WERI-Rb-1 (cell line): ENCODE measurements around the gene NABP2.

ENCODE experiments used
- DNase-seq: peaks from one replicate; pipeline ENCODE4 v3.0.0-alpha.2; 2020
- H3K27ac ChIP-seq: fragments of 250-450 bp; sonication (Bioruptor Pico); 2 replicates; pipeline ENCODE4 v1.5.1; 2020; ENCODE audit warnings: mild to moderate bottlenecking, moderate library complexity
- H3K27me3 ChIP-seq: fragments of 250-450 bp; sonication (Bioruptor Pico); 2 replicates; pipeline ENCODE4 v1.5.1; 2021; ENCODE audit warnings: mild to moderate bottlenecking, low read depth, moderate library complexity; ENCODE audit not compliant: insufficient read depth, severe bottlenecking
- H3K36me3 ChIP-seq: fragments of 250-450 bp; sonication (Bioruptor Pico); 2 replicates; pipeline ENCODE4 v1.5.1; 2020; ENCODE audit warnings: mild to moderate bottlenecking, moderate library complexity
- H3K4me3 ChIP-seq: 2 replicates; pipeline ENCODE4 v1.5.1; 2011; ENCODE audit warnings: low read depth, mild to moderate bottlenecking, control low read depth, low read length
- H3K9me3 ChIP-seq: fragments of 250-450 bp; sonication (Bioruptor Pico); 2 replicates; pipeline ENCODE4 v1.5.1; 2021; ENCODE audit warnings: mild to moderate bottlenecking, moderate library complexity; ENCODE audit not compliant: severe bottlenecking
- CTCF ChIP-seq: IDR thresholded peaks from 2 replicates; pipeline ENCODE4 v1.5.1; 2011; ENCODE audit warnings: low read depth, mild to moderate bottlenecking, control low read depth, inconsistent platforms, low read length

NABP2 gene

GRCh38 chr12:56220611-56221231 is 3.4 kb upstream of the NABP2 start:
- H3K27ac ChIP-seq: peak overlapping the region; percentile 85
- peak overlapping the region; percentile 67 for H3K4me3 ChIP-seq
- DNase-seq: no peak
- H3K9me3 ChIP-seq: no peaks in the 10 kb centered on the region
- H3K36me3 ChIP-seq: peaks cover 6% of the 10 kb centered on the region
- TF ChIP-seq CTCF: no peak
- H3K27me3 ChIP-seq: no peaks in the 10 kb centered on the region

DNA sequence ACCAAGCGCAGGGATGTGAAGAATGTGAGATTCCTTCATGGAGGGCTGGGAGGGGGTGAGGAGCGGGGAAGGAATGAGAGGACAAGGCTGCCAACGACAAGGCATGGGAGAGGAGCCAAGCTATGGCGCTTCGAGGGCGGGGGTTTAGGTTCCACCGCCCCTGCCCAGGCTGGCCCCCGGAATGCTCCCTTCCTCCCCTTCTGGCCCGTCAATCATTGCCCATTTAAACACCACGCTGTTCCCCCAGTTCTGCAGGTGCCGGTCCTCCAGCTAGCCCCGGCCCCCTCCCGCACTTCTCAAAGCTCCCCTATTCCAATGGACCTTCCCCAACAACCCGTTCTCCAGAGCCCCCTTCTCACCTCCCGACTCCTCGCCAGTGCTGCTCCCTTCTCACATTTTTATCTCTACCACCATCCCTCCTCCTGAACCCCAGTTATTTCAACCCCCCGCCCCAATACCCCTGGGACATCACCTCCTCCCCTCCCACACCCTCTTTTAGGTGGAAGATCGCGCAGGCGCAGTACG is 2.8 kb upstream of the NABP2 start:
- no peak for TF ChIP-seq CTCF
- Histone ChIP-seq H3K36me3 (peaks cover 4% of the 10 kb centered on the region), H3K27ac (peak overlapping the region; percentile 85), H3K4me3 (peak overlapping the region; percentile 67), H3K9me3 (no peaks in the 10 kb centered on the region), H3K27me3 (no peaks in the 10 kb centered on the region)
- no peak for DNase-seq

DNA sequence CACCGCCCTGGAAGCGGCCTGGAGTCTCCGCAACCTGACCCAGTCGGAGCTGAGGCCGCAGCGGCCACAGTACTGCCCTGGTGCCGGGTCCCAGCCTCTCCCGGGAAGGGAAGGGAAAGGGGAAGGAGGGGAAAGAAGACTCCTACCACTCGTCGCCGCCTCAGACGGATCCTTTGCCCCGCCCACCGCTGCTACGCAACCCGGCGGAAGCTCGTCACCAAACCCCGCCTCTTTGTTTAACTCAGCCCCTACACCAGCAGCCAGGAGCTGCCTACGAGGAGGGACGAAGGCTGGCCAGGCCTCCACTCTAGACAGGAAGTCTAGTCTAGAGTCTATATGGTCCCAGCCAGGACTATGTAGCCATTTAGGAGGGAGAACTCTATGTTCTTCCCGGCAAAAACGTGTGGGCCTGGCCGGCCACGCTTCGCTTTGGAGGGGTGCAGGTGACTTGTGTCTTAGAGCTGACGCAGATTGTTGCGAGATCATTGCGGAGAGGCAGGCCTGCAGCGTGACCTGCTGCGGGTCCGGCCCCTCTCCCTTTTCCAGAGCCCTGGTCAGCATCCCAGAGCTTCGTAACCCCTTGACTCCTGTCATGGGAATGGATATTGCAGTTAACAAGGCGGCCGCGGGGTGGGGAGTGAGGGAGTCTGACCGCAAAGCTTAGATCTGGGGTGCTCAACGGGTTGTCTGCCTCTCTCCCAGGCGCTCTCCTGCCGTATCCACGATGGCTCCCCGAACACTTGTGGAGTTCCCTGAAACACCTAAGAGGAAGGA is 2.2 kb upstream of the NABP2 start, which contains the start of gene RNF41:
Gene RNF41, minus strand, starts transcription at position 166 of the 774 bp plus-strand sequence. CDS start 7,875 bp downstream, outside the sequence.
- H3K27ac ChIP-seq: peak within 1 kb of the TSS; percentile 85
- H3K36me3 ChIP-seq: no peaks in the 10 kb centered on the region; the same call in 1 of the 2 replicates
- DNase-seq: peak; percentile 97
- no peaks in the 10 kb centered on the region for H3K9me3 ChIP-seq
- H3K27me3 ChIP-seq: no peaks in the 10 kb centered on the region
- peak within 1 kb of the TSS; percentile 67 for H3K4me3 ChIP-seq
- TF ChIP-seq CTCF: 0 out of 2 replicates have a peak, but pooled peaks have one; percentile 10

- Histone ChIP-seq H3K27me3 (no peaks in the 10 kb centered on the region), H3K9me3 (no peaks in the 10 kb centered on the region), H3K36me3 (no peaks in the 10 kb centered on the region; the same call in 1 of the 2 replicates), H3K27ac (peak overlapping the region; percentile 85), H3K4me3 (peak overlapping the region; percentile 67)
- no peak for DNase-seq
- no peak for TF ChIP-seq CTCF
Measured at GRCh38 chr12:56222531-56222895, 1.6 kb upstream of the NABP2 start.

GRCh38 chr12:56223571-56224101 is 506 bp upstream of the NABP2 start:
- no peaks in the 10 kb centered on the region for H3K27me3 ChIP-seq
- H3K4me3 ChIP-seq: no peak overlapping the region
- no peaks in the 10 kb centered on the region for H3K9me3 ChIP-seq
- no peaks in the 10 kb centered on the region; the same call in 1 of the 2 replicates for H3K36me3 ChIP-seq
- no peak for DNase-seq
- no peak for TF ChIP-seq CTCF
- H3K27ac ChIP-seq: peak overlapping the region; percentile 85
